Endothelial cell of umbilical vein (primary cell): ENCODE results near the gene PRAMEF12. TPM values are rescaled to one million over a fixed set of nuclear protein-coding genes. Genes with fewer than 3 reads are reported as not detected.

Experiments used
- Bru-seq: library from RNA; stranded (reverse); fragments of 400-500 nt; gene quantifications from one replicate; lab custom pipeline; 2021; lab: Mats Ljungman, UMichigan
- BruChase-seq, 2 experiments: library from RNA; stranded (reverse); fragments of 400-500 nt; gene quantifications; one replicate each; lab custom pipeline; 2021; lab: Mats Ljungman, UMichigan
- BruUV-seq: library from RNA; stranded (reverse); fragments of 400-500 nt; replicated peaks from 2 replicates; lab custom pipeline; 2021; lab: Mats Ljungman, UMichigan
- CTCF ChIA-PET: fragments of 300-600, 350-600 bp; sonication (Branson Sonifier 250); formaldehyde crosslinking; loops from one replicate; lab custom pipeline; 2021; ENCODE audit warnings: antibody characterized with exemption, inconsistent platforms; lab: Charles Lee
- POLR2A ChIA-PET: fragments of 300-600, 350-600 bp; sonication (Branson Sonifier 250); formaldehyde crosslinking; loops from one replicate; lab custom pipeline; 2021; ENCODE audit warnings: antibody characterized with exemption, inconsistent platforms; lab: Charles Lee
- DNase-seq: peaks from one replicate; pipeline ENCODE4 v3.0.0-alpha.2; 2011; ENCODE audit warnings: low read depth, low spot score
- FAIRE-seq: peaks from 2 replicates; lab custom pipeline; 2011; peaks lifted over from hg19 to GRCh38; lab: Jason Lieb, UNC
- H2AFZ ChIP-seq: 2 replicates; pipeline ENCODE4 v1.6.0; 2012; ENCODE audit warnings: low read depth, low read length, control low read depth, inconsistent platforms
- H3K27ac ChIP-seq: 2 replicates; pipeline ENCODE4 v1.5.1; 2011; ENCODE audit warnings: low read depth, mild to moderate bottlenecking, control low read depth, low read length, moderate library complexity; ENCODE audit not compliant: insufficient read depth
- H3K27me3 ChIP-seq, 2 experiments: 2 replicates each; pipeline versions ENCODE4 v1.6.0 to v1.6.1; 2011; ENCODE audit warnings: low read length in 2 of 2, mixed read lengths in 1 of 2; ENCODE audit not compliant: control insufficient read depth in 2 of 2, insufficient read depth in 2 of 2
- H3K36me3 ChIP-seq, 2 experiments: 2 replicates in 1 of 2; 3 replicates in 1 of 2; pipeline ENCODE4 v1.5.1; 2011; ENCODE audit warnings: low read length in 2 of 2, mild to moderate bottlenecking in 1 of 2, moderate library complexity in 1 of 2; ENCODE audit not compliant: control insufficient read depth in 2 of 2, insufficient read depth in 2 of 2; ENCODE audit errors: extremely low read depth in 1 of 2
- H3K4me1 ChIP-seq: 3 replicates; pipeline ENCODE4 v1.5.1; 2011; ENCODE audit warnings: mild to moderate bottlenecking, low read length; ENCODE audit not compliant: control insufficient read depth, insufficient read depth; ENCODE audit errors: extremely low read depth
- H3K4me2 ChIP-seq: 2 replicates; pipeline ENCODE4 v1.6.1; 2011; ENCODE audit warnings: low read length, control low read depth, mixed read lengths; ENCODE audit not compliant: insufficient read depth
- H3K4me3 ChIP-seq, 3 experiments: fragments of 200-600 bp in 1 of 3; sonication (generic), shearing (Covaris generic) in 1 of 3; replicated peaks in 1 of 3; 2 replicates each; pipeline ENCODE4 v1.5.1; 2011 to 2016; ENCODE audit warnings: control low read depth in 3 of 3, low read length in 3 of 3, mild to moderate bottlenecking in 2 of 3, inconsistent platforms in 1 of 3, low read depth in 1 of 3, moderate library complexity in 1 of 3; ENCODE audit not compliant: insufficient read depth in 1 of 3
- H3K79me2 ChIP-seq: 2 replicates; pipeline ENCODE4 v1.6.0; 2012; ENCODE audit warnings: low read length, inconsistent platforms; ENCODE audit not compliant: control insufficient read depth, insufficient read depth
- H3K9ac ChIP-seq: replicated peaks from 2 replicates; pipeline ENCODE3; 2011; ENCODE audit warnings: low read length, control low read depth; ENCODE audit not compliant: insufficient read depth; ENCODE audit errors: extremely low read depth
- H3K9me1 ChIP-seq: replicated peaks from 3 replicates; pipeline ENCODE4 v1.6.0; 2011; ENCODE audit warnings: mild to moderate bottlenecking, low read length; ENCODE audit not compliant: control insufficient read depth, insufficient read depth; ENCODE audit errors: extremely low read depth
- H3K9me3 ChIP-seq: replicated peaks from 2 replicates; pipeline ENCODE4 v1.5.1; 2012; ENCODE audit warnings: low read length, inconsistent platforms; ENCODE audit not compliant: control insufficient read depth, insufficient read depth
- H4K20me1 ChIP-seq: replicated peaks from 2 replicates; pipeline ENCODE3; 2011; ENCODE audit warnings: mild to moderate bottlenecking, low read length; ENCODE audit not compliant: control insufficient read depth, insufficient read depth; ENCODE audit errors: extremely low read depth
- CTCF ChIP-seq, 2 donors: IDR thresholded peaks; 1 replicate in 1 of 2; 2 replicates in 1 of 2; pipeline ENCODE4 v1.5.1; 2011; ENCODE audit warnings: low read length in 2 of 2, mild to moderate bottlenecking in 2 of 2, moderate library complexity in 2 of 2, control low read depth in 1 of 2, inconsistent platforms in 1 of 2, low read depth in 1 of 2; ENCODE audit not compliant: insufficient read depth in 1 of 2; ENCODE audit errors: extremely low read depth in 1 of 2
- EZH2 ChIP-seq: IDR thresholded peaks from 2 replicates; pipeline ENCODE4 v1.6.1; 2012; ENCODE audit warnings: borderline replicate concordance, low read depth, mild to moderate bottlenecking, moderate library complexity, low read length, inconsistent platforms; ENCODE audit not compliant: severe bottlenecking
- FOS ChIP-seq: IDR thresholded peaks from 2 replicates; pipeline ENCODE4 v1.6.1; 2011; ENCODE audit warnings: mild to moderate bottlenecking, low read length, moderate library complexity, borderline replicate concordance; ENCODE audit not compliant: insufficient read depth
- GATA2 ChIP-seq: IDR thresholded peaks from 2 replicates; pipeline ENCODE4 v1.7.0; 2011; ENCODE audit warnings: low read depth, mild to moderate bottlenecking, moderate library complexity, mixed read lengths, low read length; ENCODE audit not compliant: insufficient read length, insufficient read depth
- JUN ChIP-seq: IDR thresholded peaks from 2 replicates; pipeline ENCODE4 v1.6.1; 2011; ENCODE audit warnings: borderline replicate concordance, low read depth; ENCODE audit not compliant: insufficient read length, insufficient read depth
- MAX ChIP-seq: IDR thresholded peaks from 2 replicates; pipeline ENCODE4 v1.6.1; 2011; ENCODE audit not compliant: insufficient read depth, insufficient read length
- MYC ChIP-seq: IDR thresholded peaks from one replicate; pipeline ENCODE4 v1.6.1; 2011; ENCODE audit warnings: mild to moderate bottlenecking, low read depth, low read length
- POLR2A ChIP-seq: IDR thresholded peaks from 2 replicates; pipeline ENCODE4 v1.6.1; 2012; ENCODE audit warnings: low read depth, mild to moderate bottlenecking, control low read depth, low read length
- POLR2AphosphoS5 ChIP-seq: IDR thresholded peaks from 2 replicates; pipeline ENCODE4 v1.6.1; 2012; ENCODE audit warnings: low read depth, mild to moderate bottlenecking, control low read depth, low read length, moderate library complexity; ENCODE audit not compliant: insufficient read depth
- dilution Hi-C: fragments of 300-500 bp; cut with MboI; formaldehyde crosslinking; loops from one replicate; pipeline ENCODE4 v1.15.0; 2019; ENCODE audit warnings: low sequenced_read_pairs; ENCODE audit not compliant: extremely low pct_ligation_motif_present
- intact Hi-C: fragments of 100-400 bp; cut with micrococcal nuclease; formaldehyde crosslinking; loops from one replicate; pipeline ENCODE4 v1.10.0; 2022
- long read RNA-seq: library from polyadenylated mRNA; stranded (forward); transcript quantifications from one replicate; pipeline ENCODE4 v2.0.0, GENCODE V29; 2021
- polyA minus RNA-seq, 3 experiments: library from RNA; depleted of rRNA, polyadenylated mRNA; stranded (reverse); fragments of >200 nt; gene quantifications; 1 replicate in 1 of 3; 2 replicates in 2 of 3; pipeline ENCODE4 v1.2.3, GENCODE V29; 2011
- polyA plus RNA-seq, 4 experiments: library from polyadenylated mRNA; depleted of rRNA in 3 of 4; stranded (reverse) in 3 of 4; unstranded in 1 of 4; fragments of >200 nt; gene quantifications; 2 replicates each; pipeline versions ENCODE4 v1.2.1 to v1.2.3, GENCODE V29; 2011 to 2012; ENCODE audit warnings: missing spikeins in 1 of 4
- total RNA-seq: library from RNA; stranded (reverse); gene quantifications from 2 replicates; pipeline ENCODE4 v1.2.3, GENCODE V29; 2021

The PRAMEF12 gene
- not detected in 2 replicates for total RNA-seq
- not detected in 2 replicates for polyA plus RNA-seq
- not detected in 2 replicates for polyA plus RNA-seq (2011; cell fraction: cytosol; rRNA removed)
- polyA plus RNA-seq (2011; cell fraction: nucleus; rRNA removed) = not detected in 2 replicates
- polyA plus RNA-seq (2012) = not detected in 2 replicates
- not detected in 2 replicates for polyA minus RNA-seq
- not detected for polyA minus RNA-seq (2011; cell fraction: cytosol; rRNA and poly(A)+ RNA removed)
- polyA minus RNA-seq (2011; cell fraction: nucleus; rRNA and poly(A)+ RNA removed) = not detected in 2 replicates
- Bru-seq, nascent RNA = not detected
- BruChase-seq, experiment 1, labeled RNA remaining after a 6-hour chase = not detected
- not detected for BruChase-seq, experiment 2, labeled RNA remaining after a 2-hour chase
- long read RNA-seq = 0 reads

GRCh38 chr1:12773438-12773837 lies at the start of gene PRAMEF12:
PRAMEF12 (plus strand) TSS chr1:12773738; CDS start chr1:12774868, 1,130 bp downstream.
- Histone ChIP-seq H2AFZ (no peak within 1 kb of the TSS), H3K27ac (no peak within 1 kb of the TSS), H3K27me3 (no peaks in the 10 kb centered on the region), H3K9me3 (no peaks in the 10 kb centered on the region), H3K79me2 (no peaks in the 10 kb centered on the region), H3K9me1 (no peaks in the 10 kb centered on the region), H3K36me3 (no peaks in the 10 kb centered on the region), H3K9ac (no peak within 1 kb of the TSS), H3K4me3 (no peak within 1 kb of the TSS), H4K20me1 (no peaks in the 10 kb centered on the region), H3K4me1 (no peaks in the 10 kb centered on the region), H3K4me2 (no peak within 1 kb of the TSS)
- TF ChIP-seq EZH2 (no peak), CTCF (IDR thresholded peaks at IDR 0.05; ENCODE audit: extremely low read depth in 1 of 2, insufficient read depth in 1 of 2, low read depth in 1 of 2, low read length in 2 of 2) (no peak), POLR2A (no peak), FOS (no peak), MAX (no peak), MYC (no peak), JUN (no peak), POLR2AphosphoS5 (no peak), GATA2 (no peak)
- dilution Hi-C loops (no loop called here), intact Hi-C loops (no loop called here)
- POLR2A ChIA-PET = no interaction called here
- DNase-seq = no peak
- BruUV-seq = no TSS peak
- CTCF ChIA-PET = no interaction called here
- FAIRE-seq = no peak
